ENCODE data around the gene SRSF7.

GRCh38 chr2:38793511-38793910 is 42.4 kb upstream of the SRSF7 start:
- TF ChIP-seq CTCF (IDR thresholded peaks at IDR 0.05) (no peak), EP300 (IDR thresholded peaks at IDR 0.05) (no peak), POLR2A (IDR thresholded peaks at IDR 0.05; ENCODE audit: low read depth) (no peak)

Measured in esophagus muscularis mucosa (tissue), 4 donors.